ENCODE results near the gene SAMD10.

- TF ChIP-seq POLR2AphosphoS5 (IDR thresholded peaks at IDR 0.05): no peak
- no peak for TF ChIP-seq CTCF (IDR thresholded peaks at IDR 0.05)
- TF ChIP-seq POLR2A (IDR thresholded peaks at IDR 0.05): no peak
These were observed 35.7 kb downstream of the SAMD10 start for GRCh38 chr20:63943808-63944077.

Measured in stomach (tissue), 4 donors.